Activated T-cell treated with anti-CD3 and anti-CD28 coated beads for 4 hours (primary cell): ENCODE measurements around the gene GLO1.
"Not testable (repeated sequence)": the region's sequence is repeated elsewhere in the genome, so short reads cannot be mapped to it uniquely, and the experiment has no call there.

ENCODE experiments used
- DNase-seq: peaks from one replicate; pipeline ENCODE4 v3.0.0-alpha.2; 2020

Gene GLO1

GRCh38 chr6:38703949-38704590, 1.1 kb upstream of the GLO1 start:
- no peak for DNase-seq

DNA sequence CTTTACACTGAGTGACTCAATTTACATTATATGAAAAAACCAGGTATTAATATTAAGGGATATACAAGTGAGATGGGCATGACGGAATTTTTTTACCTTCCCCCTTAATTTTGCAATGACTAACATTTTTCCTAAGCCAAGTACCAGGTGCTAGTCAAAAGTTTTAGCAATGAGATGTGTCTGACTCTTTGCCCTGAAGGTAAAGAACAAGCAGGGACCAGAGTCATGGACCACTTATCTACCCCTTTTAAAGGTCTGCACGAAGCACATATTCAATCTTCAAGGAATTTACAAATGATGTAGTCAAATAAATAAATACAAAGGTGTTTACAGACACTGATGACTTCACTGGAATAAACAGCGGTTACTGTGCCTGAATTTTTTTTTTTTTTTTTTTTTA, 1.4 kb downstream of the GLO1 start:
- DNase-seq: no peak

DNA sequence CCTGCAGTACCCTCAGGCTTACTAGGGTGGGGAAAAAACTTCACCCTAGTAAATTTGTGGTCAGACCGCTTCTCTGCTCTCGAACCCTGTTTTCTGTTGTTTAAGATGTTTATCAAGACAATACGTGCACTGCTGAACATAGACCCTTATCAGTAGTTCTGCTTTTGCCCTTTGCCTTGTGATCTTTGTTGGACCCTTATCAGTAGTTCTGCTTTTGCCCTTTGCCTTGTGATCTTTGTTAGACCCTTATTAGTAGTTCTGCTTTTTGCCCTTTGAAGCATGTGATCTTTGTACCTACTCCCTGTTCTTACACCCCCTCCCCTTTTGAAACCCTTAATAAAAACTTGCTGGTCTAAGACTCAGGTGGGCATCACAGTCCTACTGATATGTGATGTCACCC, 3.2 kb downstream of the GLO1 start:
- not testable (repeated sequence) for DNase-seq

DNA sequence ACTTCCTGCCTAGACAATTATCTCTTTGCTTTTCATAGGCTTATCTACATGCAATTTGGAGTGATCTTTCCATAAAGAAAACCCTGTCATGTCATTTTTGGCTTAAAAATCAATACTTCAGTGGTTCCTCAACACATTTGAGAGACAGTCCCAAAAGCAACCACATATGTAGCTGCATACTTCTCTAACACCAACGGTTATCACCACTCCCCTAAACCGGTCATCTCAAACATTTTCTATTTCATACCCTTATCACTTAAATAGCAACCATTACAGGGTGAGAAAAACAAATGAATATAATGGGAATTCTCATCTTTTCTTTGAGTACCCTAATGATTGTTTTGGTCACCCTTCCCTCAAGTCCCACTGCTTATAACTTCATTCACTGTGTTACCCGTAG, 5.1 kb downstream of the GLO1 start:
- no peak for DNase-seq

- DNase-seq: no peak
Observed at GRCh38 chr6:38696345-38696744, 6.6 kb downstream of the GLO1 start.

- DNase-seq: no peak
Observed at GRCh38 chr6:38695933-38696332, 7.0 kb downstream of the GLO1 start.

- no peak for DNase-seq
Observed at GRCh38 chr6:38695227-38695900, 7.6 kb downstream of the GLO1 start.

GRCh38 chr6:38688579-38689087, 14.3 kb downstream of the GLO1 start:
- DNase-seq: no peak

GRCh38 chr6:38687549-38687948, 15.4 kb downstream of the GLO1 start:
- DNase-seq: no peak

DNA sequence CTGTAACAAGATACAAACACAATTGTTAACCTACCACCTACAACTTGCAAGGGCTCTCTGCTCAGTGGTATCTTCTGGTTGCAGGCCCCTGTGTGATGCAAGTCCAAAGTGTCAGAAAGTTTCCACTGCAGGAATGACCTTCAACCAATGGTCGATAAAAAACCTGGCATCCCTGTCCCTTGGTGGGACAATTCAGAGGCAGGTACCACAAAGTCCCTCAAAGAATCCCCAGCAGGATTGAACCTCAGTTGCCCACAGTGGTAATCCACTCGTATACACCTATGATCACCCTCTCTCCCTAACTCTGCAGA, 15.9 kb downstream of the GLO1 start:
- DNase-seq: no peak

GRCh38 chr6:38686270-38687042, 16.5 kb downstream of the GLO1 start:
- no peak for DNase-seq

DNA sequence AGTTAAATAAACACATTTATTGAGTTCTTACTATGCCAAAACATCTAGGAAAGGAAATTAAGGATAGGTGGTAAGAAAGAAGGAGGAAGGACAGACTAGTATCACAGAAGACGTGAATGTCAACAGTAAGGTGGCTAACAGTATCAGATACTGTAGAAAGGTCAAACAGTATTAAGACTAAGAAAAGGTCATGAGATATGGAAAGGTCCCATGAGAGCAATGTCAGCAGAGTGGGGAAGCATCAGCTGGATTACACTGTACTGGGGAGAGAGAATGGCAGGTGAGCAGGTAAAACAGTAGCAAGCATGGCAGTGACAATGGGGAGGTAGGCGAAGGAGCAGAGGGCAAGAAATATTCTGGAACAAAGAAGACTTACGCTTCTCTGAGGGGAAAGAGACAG, 18.0 kb downstream of the GLO1 start:
- DNase-seq: no peak

DNA sequence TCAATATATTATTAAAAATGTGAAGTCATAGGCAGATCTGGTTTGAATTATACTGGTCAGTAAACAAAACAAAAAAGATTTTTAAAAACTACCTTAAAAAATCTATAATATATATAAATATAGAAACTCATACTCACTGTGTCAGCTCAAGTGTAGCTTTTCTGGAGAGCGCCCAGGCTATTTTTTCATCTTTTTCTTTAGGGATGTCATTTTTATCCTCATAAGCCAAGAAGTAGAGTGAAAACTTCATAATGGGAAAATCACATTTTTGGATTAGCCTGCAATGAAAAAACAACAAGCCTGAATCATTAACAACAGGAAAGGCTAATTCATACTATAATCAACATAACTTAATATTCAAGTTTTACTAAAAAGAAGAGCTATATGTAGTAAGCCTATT, 18.7 kb downstream of the GLO1 start:
- DNase-seq: no peak

- no peak for DNase-seq
Observed at GRCh38 chr6:38681850-38682249, 21.1 kb downstream of the GLO1 start.

- no peak for DNase-seq
Observed at GRCh38 chr6:38679668-38680067, 23.3 kb downstream of the GLO1 start.

- DNase-seq: no peak
Observed at GRCh38 chr6:38678178-38678760, 24.7 kb downstream of the GLO1 start.

DNA sequence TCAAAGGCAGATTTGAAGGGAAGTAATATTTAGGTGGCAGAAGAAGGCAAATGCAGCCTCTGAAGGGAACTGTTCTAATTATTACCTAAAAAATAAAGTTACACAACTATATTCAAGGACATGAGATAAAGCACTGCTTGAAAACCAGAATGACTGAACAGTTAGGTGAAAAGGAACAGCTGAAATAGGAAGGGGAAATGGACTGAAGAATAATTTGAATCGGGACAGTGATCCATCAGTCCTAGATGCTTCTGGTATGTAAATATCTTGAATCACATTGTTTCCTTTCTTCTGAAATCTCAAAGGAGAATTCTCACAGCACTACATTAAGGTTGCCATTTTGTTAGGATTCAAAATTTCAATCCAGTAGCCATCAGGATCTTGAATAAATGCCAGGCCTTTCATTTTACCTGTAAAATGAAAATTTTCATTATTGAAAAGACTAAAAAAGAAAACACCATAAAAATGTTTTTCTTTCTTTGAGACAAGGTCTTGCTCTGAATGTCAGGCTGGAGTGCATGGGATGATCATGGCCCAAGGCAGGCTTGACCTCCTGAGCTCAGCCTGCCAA, 25.9 kb downstream of the GLO1 start:
- no peak for DNase-seq

GRCh38 chr6:38676236-38676973, 26.5 kb downstream of the GLO1 start:
- no peak for DNase-seq

GRCh38 chr6:38673397-38674165, 29.4 kb downstream of the GLO1 start:
- DNase-seq: no peak

DNA sequence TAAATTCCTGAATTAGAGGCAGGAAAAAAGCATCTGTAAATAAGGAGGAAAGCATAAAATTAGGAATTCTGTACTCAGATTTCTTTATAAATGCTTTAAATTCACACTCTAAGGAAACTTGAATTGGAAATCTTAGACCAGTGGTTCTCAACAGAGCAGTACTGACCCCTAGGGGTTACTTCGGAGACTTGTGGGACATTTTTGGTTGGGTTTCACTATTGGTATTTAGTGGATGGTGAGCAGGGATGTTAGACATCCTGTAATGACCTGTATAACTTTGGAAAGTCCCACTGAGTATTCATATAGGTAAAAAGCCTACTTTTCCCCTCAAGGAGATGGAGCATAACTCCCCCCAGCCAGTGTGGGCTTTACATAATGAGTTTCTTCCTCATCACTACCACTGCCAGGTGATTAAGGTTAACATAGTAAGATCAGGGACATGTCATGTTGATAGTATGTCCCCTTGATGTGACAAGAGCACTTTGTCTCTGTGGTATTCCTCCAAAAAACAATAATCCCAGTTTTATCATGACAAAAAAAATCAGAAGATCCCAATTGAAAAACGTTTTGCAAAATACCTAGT, 31.0 kb downstream of the GLO1 start:
- peak; percentile 21 for DNase-seq

DNA sequence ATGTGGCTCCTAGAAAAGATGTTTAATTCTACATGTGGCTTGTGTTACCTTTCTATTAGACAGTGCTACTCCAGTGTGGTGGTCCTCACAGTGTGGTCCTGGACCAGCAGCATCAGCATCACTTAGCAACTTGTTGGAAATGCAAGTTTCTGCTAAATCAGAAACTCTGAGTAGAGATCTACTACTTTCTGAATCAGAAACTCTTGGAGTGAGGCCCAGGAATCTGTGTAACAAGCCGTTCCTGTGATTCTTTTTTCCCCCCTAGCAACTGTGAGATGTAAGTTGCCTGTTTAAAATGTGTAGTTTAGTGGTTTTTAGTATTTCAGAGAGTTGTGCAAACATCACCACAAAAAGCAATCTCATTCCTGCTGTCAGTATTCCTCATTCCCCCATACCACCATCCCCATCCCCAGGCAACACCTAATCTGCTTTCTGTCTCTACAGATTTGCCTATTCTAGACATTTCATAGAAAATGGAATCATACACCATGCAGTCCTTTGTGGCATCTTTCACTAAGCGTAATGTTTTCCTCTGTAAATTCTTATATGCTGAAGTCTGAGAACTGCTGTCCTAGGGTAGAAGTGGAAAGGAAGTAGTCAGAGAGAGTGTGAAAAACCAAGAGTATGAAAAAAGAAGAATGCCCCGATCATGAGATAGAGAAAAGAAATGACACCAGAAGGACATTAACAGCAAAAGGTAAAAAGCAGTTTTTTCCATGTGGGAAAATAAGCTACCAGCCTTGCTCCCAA, 44.4 kb downstream of the GLO1 start:
- no peak for DNase-seq
